Smooth muscle cell of the brain vasculature (primary cell): Measurements from ENCODE around the gene THRB.
"Not testable (repeated sequence)": the region's sequence is repeated elsewhere in the genome, so short reads cannot be mapped to it uniquely, and the experiment has no call there.

ENCODE experiments used
- DNase-seq: peaks from one replicate; pipeline ENCODE4 v3.0.0-alpha.2; 2012; ENCODE audit warnings: low read depth, low spot score

The THRB gene

GRCh38 chr3:24406900-24407299 is 87.8 kb downstream of the THRB start:
- DNase-seq = no peak

GRCh38 chr3:24405057-24405456 is 89.6 kb downstream of the THRB start:
- no peak for DNase-seq

- DNase-seq = no peak
Observed at GRCh38 chr3:24401811-24402185, 92.9 kb downstream of the THRB start.

- DNase-seq = no peak
Observed at GRCh38 chr3:24401090-24401810, 93.4 kb downstream of the THRB start.

- no peak for DNase-seq
Observed at GRCh38 chr3:24400450-24400849, 94.2 kb downstream of the THRB start.

DNA sequence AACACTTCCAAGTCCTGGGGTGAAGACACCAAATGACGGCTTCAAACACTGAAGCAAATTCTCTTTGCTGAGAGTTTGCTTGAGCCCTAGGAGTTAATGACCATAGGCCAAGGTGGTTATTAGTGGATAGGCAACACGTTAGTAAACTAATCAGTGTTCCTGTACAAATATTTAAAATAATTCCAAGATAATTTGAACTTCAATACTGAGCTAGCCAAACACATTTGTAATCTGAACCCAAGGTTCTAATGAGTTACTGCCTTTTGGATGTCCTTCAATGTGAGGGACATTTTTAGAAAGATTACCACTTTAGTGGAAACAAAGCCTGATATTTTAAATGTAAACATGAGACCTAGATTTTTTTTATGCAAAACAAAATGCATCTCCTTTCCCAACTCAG is 94.6 kb downstream of the THRB start:
- no peak for DNase-seq

- no peak for DNase-seq
Observed at GRCh38 chr3:24399614-24400013, 95.0 kb downstream of the THRB start.

GRCh38 chr3:24398712-24399111 is 95.9 kb downstream of the THRB start:
- not testable (repeated sequence) for DNase-seq

DNA sequence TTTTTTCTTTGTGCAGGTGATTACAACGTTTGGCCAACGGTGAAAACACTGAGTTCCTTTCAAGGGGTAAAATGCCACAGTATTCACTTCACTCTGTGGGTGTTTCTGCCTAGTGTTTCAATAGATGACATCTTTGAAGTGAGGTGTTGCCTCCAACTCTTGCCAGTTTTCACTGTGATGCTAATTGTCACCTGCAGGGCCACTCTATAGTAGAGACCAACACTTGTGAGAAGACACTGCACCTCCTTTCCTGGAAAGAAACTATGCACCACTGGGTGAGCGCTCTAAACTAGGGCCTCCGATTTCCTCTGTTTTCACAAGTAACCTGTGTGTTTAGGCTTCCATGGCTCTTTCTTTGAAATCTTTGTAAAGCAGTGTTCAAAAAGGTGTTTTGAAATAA is 98.3 kb downstream of the THRB start:
- no peak for DNase-seq

- no peak for DNase-seq
Observed at GRCh38 chr3:24394754-24395153, 99.9 kb downstream of the THRB start.

DNA sequence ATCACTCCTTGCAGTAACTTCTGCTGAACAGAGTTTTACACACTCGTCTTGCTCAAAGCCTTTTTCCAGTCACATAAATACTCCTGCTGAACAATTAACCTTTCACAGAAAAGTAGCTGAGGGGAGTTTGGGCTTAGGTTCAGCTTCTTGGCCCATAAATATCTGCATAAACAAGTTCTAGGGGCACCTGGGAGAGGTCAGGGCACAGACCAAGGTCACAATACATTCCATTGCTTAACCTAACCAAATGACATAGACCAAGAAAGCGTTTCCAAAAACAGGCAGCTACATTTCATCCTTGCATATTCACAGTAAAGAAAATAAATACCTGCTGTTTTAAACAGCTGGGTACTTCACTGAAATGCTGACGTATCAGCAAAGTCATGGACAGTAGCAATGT is 101.3 kb downstream of the THRB start:
- no peak for DNase-seq

DNA sequence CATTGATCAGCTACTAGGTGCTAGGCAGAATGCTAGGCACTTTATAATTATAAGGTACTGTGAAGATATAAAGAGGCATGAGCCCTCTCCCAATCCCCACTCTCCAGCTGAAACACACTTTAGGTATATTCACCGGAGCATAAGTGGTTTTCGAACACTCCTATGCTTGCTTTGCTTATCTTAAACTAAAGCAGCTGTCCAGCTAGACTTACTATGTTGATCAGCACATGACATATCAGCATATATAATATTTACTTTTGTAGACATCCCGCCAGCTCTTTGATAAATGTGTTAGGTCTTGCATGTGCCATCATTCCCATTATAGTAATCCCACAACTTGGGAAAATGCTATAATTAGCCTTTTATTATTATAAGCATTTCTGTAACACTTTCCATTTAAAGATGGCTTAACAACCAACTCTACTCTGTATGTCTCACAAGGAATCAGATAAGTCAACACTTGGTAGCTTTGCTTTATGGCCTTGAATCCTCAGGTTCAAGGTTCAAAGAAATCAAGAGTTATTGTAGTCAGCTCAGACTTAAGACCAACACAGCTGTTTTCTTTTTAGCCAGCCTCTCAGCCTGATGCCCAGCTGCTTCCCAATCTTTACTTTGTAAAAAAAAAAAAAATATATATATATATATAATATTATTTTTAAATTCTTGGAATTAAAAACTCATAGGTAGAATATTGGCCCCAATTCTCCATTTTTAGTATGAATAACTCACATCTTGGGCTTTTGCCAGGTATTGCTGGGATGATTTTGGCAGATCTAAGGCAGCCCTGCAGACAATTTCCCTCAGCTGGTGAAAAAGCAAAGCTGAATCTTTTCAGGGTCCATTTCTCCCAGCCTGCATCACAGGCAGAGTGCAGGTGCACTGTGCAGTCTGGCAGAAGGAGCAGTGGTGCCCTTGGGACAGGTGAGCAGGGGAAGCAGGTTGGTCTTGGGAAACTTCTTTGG is 104.2 kb downstream of the THRB start:
- DNase-seq = no peak

GRCh38 chr3:24389108-24390090 is 105.3 kb downstream of the THRB start:
- DNase-seq = no peak

GRCh38 chr3:24388611-24389010 is 106.0 kb downstream of the THRB start:
- DNase-seq = no peak

- no peak for DNase-seq
Observed at GRCh38 chr3:24388159-24388558, 106.5 kb downstream of the THRB start.

GRCh38 chr3:24387493-24387892 is 107.2 kb downstream of the THRB start:
- DNase-seq = no peak

- no peak for DNase-seq
Observed at GRCh38 chr3:24387000-24387399, 107.7 kb downstream of the THRB start.

- no peak for DNase-seq
Observed at GRCh38 chr3:24386458-24386857, 108.2 kb downstream of the THRB start.

GRCh38 chr3:24385012-24385615 is 109.5 kb downstream of the THRB start:
- DNase-seq = no peak

DNA sequence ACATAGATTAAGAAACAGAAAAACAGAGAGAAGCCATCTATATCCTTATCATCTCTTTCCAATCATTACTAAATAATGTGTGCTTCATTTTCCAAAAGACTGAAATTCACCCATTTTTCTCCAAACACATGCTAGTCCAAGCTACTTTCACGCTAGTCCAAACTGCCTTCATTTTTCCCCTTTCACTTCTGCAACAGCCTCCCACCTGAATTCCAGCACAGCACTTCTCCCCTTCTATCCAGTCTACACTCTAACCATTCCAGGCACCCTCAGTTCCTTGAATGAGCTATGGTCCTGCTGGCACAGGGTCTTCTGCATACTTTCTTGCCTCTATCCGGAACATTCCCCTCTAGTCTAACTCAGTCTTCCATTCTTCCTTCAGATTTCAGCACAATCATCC is 112.0 kb downstream of the THRB start:
- DNase-seq = no peak

GRCh38 chr3:24379936-24380335 is 114.7 kb downstream of the THRB start:
- no peak for DNase-seq
